ENCODE results near the gene COL11A1.

Gene COL11A1

DNA sequence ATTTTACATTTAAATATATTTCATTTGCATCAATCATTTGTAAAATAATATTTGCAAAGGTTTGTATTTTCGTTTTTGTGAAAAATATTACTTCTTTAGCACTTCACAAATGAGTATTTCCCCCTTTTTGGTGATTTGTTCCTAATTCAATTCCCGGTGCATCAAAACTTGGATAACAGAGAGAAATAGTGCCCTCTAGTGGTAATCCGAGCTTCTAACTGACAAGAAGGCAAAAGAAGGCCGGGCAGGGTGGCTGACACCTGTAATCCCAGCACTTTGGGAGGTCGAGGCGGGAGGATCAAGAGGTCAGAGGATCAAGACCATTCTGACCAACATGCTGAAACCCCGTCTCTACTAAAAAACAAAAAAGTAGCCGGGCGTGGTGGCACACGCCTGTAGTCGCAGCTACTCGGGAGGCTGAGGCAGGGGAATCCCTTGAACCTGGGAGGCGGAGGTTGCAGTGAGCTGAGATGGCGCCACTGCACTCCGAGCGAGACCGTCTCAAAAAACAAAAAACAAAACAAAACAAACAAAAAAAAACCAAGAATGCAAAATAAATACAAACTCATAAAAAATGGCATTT, 137.7 kb downstream of the COL11A1 start:
- peak; percentile 76 for DNase-seq (ENCODE audit: low read depth)
- peak; percentile 67 for TF ChIP-seq CTCF (IDR thresholded peaks at IDR 0.05; ENCODE audit: insufficient read depth, low read depth, low read length, missing control alignments)
- no peak overlapping the region for H3K4me3 ChIP-seq (ENCODE audit: low read length)

GRCh38 chr1:102967786-102968185, 140.5 kb downstream of the COL11A1 start:
- no peak for TF ChIP-seq CTCF (IDR thresholded peaks at IDR 0.05; ENCODE audit: insufficient read depth, low read depth, low read length, missing control alignments)
- peak; percentile 36 for DNase-seq (ENCODE audit: low read depth)

GRCh38 chr1:102961549-102961948, 146.8 kb downstream of the COL11A1 start:
- H3K4me3 ChIP-seq (ENCODE audit: low read length): no peak overlapping the region
- TF ChIP-seq CTCF (IDR thresholded peaks at IDR 0.05; ENCODE audit: insufficient read depth, low read depth, low read length, missing control alignments): no peak
- DNase-seq (ENCODE audit: low read depth): no peak

More at GRCh38 chr1:102967786-102968185, 140.5 kb downstream of the COL11A1 start:
- H3K4me3 ChIP-seq (ENCODE audit: low read length): no peak overlapping the region

- no peak for DNase-seq (ENCODE audit: low read depth)
- H3K4me3 ChIP-seq (ENCODE audit: low read length): no peak overlapping the region
- TF ChIP-seq CTCF (IDR thresholded peaks at IDR 0.05; ENCODE audit: insufficient read depth, low read depth, low read length, missing control alignments): no peak
These were observed 153.7 kb downstream of the COL11A1 start for GRCh38 chr1:102954576-102954975.

GRCh38 chr1:102952400-102952799, 155.9 kb downstream of the COL11A1 start:
- H3K4me3 ChIP-seq (ENCODE audit: low read length): no peak overlapping the region
- DNase-seq (ENCODE audit: low read depth): no peak
- no peak for TF ChIP-seq CTCF (IDR thresholded peaks at IDR 0.05; ENCODE audit: insufficient read depth, low read depth, low read length, missing control alignments)

DNA sequence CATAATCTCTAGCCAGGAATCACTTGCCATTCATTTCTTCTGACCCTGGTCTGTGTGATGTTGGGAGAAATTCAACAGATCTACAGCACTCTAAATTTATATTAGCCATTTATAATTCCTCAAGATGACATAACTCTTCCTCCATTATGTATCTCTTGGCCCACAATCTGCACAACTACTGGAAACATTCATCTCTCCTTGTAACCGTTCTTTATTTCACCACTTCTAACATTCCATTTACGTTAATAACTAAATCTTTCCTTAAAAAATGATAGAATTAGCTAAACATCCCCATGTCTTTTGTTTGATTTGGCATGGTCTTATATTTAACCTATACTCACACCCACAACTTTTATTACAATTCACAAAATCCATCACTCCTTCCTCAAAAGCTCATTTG, 166.0 kb downstream of the COL11A1 start:
- DNase-seq (ENCODE audit: low read depth): no peak
- no peak overlapping the region for H3K4me3 ChIP-seq (ENCODE audit: low read length)
- no peak for TF ChIP-seq CTCF (IDR thresholded peaks at IDR 0.05; ENCODE audit: insufficient read depth, low read depth, low read length, missing control alignments)

DNA sequence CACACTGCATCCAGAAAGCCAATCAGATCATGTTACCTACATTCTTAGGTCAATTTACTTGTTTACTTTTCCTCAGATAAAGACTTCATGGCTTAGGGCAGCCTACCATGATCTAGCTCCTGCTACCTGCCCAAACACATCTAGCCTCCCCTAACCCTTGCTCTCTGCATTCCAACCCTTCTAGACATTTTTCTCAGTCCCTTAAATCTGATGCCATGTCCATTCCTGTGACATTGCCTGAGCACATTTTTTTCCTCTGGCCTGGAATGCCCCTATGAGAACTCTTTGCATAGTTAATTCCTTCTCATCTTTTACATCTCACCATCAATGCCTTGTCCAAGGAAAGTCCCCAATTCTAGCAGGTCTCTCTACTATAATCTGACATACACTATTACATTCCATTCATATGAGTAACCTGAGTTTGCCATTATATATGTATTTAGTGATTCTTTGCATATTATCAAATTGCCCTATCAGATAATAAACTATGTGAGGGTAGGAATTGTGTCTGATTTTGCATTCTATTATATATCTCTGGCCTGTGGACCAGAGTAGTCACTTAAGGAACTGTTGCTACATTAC, 166.9 kb downstream of the COL11A1 start:
- no peak overlapping the region for H3K4me3 ChIP-seq (ENCODE audit: low read length)
- peak; percentile 71 for DNase-seq (ENCODE audit: low read depth)
- no peak for TF ChIP-seq CTCF (IDR thresholded peaks at IDR 0.05; ENCODE audit: insufficient read depth, low read depth, low read length, missing control alignments)

Measured in epithelial cell of esophagus (primary cell).